ENCODE data around the gene CFDP1.

- TF ChIP-seq ZNF253 (CRISPR knock-in tag; IDR thresholded peaks at IDR 0.05; ENCODE audit: borderline replicate concordance) (no peak), CBFB (CRISPR knock-in tag; IDR thresholded peaks at IDR 0.05) (no peak), TEAD2 (CRISPR knock-in tag; IDR thresholded peaks at IDR 0.05) (no peak), KLF6 (CRISPR knock-in tag; IDR thresholded peaks at IDR 0.05) (no peak), CTCF (CRISPR knock-in tag; IDR thresholded peaks at IDR 0.05) (no peak), ZNF660 (CRISPR knock-in tag; IDR thresholded peaks at IDR 0.05; ENCODE audit: borderline replicate concordance, low read depth) (no peak), REST (IDR thresholded peaks at IDR 0.05; ENCODE audit: borderline replicate concordance in 1 of 2, low read depth in 1 of 2, low read length in 2 of 2) (no peak), GTF3A (CRISPR knock-in tag; conservative IDR thresholded peaks at IDR 0.05) (no peak), ZNF281 (CRISPR knock-in tag; IDR thresholded peaks at IDR 0.05; ENCODE audit: borderline replicate concordance) (no peak)
Observed at GRCh38 chr16:75340741-75341491, 92.4 kb downstream of the CFDP1 start.

Measured in HepG2 (cell line).